GM12873 (cell line): ENCODE results near the gene NXNL2.

Experiments used
- TF ChIP-seq, protein P1 (sequence below): IDR thresholded peaks from 2 replicates; pipeline ENCODE4 v1.5.1; 2012; ENCODE audit warnings: low read depth, mild to moderate bottlenecking, moderate library complexity, low read length, control low read depth; ENCODE audit not compliant: insufficient read depth; ENCODE audit errors: missing control alignments

Gene NXNL2

DNA sequence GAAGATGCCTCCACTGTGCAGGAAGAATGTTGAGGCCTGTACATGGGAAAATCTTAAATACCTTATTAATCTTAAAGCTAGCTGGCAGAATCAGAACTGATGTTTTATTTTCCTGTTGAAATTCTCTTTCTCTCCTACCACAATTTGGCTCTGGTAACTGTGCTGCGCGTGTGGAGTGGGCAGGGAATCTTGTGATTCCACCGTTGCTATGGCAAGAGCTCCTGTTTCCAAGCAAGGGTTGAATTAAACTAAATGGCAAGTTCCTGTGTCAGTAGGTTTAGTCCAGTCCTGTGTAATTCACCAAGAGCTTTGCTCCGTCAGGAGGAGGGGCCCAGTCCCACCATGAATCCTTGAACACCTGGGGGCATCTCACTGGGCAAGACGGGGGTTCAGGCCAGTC lies 36.4 kb downstream of the NXNL2 start:
- TF ChIP-seq, protein P1, sequence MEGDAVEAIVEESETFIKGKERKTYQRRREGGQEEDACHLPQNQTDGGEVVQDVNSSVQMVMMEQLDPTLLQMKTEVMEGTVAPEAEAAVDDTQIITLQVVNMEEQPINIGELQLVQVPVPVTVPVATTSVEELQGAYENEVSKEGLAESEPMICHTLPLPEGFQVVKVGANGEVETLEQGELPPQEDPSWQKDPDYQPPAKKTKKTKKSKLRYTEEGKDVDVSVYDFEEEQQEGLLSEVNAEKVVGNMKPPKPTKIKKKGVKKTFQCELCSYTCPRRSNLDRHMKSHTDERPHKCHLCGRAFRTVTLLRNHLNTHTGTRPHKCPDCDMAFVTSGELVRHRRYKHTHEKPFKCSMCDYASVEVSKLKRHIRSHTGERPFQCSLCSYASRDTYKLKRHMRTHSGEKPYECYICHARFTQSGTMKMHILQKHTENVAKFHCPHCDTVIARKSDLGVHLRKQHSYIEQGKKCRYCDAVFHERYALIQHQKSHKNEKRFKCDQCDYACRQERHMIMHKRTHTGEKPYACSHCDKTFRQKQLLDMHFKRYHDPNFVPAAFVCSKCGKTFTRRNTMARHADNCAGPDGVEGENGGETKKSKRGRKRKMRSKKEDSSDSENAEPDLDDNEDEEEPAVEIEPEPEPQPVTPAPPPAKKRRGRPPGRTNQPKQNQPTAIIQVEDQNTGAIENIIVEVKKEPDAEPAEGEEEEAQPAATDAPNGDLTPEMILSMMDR = no peak

DNA sequence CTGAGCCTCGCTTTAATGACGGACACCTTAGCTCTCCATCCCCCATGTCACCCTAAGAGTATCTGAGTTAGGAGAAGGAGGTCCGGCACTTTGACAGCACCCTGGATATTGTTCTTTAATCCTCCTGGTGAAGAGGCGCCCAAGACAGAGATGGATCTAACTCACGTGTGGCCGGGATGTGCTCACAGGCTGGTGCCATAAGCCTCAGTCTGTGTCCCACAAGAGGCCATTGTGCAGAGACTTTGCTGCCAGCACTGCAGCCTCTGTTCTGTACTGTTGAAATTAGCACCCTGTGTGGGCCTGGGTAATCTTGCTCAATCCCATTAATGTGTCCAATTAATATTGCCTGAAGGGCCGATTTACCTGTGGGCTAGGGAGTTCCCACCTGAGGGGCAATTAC lies 37.7 kb downstream of the NXNL2 start:
- TF ChIP-seq, protein P1 = no peak

DNA sequence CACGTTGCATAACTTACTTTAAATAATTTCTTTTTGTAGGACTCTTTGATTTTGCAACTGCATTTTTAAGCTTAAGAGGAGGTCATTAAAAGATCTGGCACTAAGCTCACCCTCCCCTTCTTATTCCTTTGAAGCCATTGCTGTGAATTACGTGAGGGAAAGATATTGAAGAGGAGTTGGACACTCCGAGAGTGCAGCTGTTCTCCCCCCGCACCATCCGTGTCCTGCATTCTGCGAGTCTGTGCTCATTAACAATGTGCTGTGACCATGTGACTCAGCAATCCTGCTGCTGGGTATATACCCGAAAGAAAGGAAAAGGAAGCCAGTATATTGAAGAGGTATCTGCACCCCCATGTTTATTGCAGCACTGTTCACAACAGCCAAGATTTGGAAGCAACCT lies 40.0 kb downstream of the NXNL2 start:
- TF ChIP-seq, protein P1 = no peak

DNA sequence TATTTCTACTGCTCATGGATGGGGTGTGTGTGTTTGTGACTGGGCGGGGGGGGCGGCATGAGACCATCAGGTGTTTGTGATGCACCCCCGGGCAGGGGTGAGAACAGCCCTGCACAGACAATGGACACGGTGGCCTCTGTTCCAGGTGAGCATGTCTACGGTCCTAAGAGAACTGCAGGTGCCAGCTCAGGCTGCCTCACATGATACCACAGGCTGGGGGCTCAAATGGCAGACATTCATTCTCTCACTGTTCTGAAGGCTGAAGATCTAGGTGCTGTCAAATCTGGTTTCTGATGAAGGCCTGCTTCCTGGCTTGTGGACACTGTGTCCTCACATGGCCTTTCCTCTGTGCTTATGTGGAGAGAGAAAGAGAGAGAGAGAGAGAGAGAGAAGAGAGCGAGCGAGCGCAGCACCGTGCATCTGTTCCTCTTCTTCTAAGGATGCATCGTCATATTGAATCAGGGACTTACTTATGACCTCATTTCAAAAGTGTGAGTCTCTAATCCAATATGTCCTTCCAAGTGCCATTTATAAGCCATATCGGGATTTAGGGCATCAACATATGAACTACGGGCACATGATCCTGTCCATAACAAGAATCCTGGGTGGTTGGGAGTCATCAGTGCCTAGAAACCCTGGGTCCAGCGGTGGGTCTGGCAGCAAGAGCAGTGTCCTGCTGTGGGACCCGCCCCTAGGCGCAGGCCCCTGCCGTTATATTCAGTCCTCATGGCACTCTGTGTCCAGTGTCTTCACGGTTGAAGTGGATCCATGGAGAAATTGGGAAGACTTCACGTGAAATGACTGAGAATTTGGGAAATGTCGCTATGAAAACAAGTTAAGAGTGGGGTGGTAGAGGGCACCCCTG lies 42.5 kb downstream of the NXNL2 start:
- TF ChIP-seq, protein P1 = no peak

DNA sequence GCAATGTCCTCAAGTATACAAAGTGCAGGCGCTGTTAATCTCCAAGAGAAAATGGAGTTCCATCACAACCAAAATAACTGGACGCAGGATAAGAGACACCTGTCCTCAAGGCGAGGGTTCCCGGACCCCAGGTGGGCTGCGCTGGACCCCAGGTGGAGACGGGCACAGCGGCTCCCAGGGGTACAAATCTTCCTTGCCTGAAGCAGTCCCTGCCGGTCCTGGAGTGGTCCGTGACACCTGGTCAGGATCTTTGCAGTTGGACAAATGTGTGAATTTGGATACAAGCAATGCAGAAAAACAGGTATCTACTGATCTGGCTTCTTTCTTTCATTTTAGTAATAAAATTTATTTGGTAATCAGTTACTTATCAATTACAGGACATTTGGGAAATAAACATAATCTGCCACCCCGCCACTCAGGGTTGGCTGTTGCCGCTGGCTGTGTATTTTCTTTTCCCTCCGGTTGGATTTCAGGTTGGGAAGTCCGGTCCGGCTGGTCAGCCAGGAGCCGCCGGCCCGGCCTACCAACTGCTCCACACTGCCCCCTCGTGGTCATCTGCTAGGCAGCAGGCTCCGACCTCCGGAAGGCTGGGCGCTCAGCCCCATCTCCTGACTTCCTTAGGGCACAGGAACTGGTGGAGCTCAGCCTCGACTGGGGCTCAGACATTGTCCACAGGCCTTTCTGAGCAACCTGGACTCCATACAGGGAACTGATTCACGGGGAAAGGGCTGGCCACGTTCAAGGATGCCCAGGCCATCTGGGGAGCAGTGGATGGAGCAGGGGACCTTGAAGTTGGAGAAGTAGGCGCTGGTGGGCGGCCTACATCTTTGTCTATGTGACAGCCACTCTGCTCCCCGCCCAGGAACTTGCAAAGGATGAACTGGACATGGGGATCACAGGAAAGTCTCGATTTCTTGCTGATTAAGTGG lies 43.4 kb downstream of the NXNL2 start:
- TF ChIP-seq, protein P1 = peak; percentile 82

DNA sequence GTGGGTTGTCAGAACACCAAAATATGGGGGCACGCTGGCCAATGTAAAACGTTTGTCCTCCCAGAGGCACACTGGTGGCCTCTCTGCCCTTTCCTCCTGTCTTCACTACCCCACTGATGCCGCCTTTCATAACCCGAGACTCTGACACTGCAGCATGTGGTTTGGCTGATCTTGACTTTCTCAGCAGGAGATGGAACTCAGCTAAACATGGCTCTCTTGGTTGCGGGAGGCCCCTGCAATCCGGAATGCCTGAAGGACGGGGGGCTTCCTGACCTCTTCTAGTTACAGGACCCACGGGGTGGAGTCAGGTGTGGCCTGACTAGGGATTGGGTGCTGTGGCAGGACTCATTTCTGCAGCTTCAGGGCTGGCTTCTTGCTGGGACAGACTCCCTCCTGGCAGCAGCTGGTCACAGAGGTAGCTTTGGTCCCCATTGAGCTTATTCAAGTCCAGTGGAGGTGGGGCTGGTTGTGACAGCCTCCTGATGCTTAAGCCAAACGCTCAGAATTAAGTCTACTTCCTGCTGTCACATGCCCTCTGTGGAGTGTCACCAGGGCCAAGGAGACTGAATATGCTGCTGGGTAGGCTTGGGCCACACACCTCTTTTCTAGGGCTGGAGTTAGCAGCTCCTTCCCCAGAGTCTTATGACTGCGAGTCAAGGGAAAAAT lies 44.2 kb downstream of the NXNL2 start:
- TF ChIP-seq, protein P1 = no peak
